RCC 7860 (cell line): ENCODE measurements around the gene ZFP69.

ENCODE experiments used
- DNase-seq: peaks from one replicate; pipeline ENCODE4 v3.0.0-alpha.2; 2015; ENCODE audit warnings: low spot score
- FAIRE-seq: peaks from 2 replicates; lab custom pipeline; 2012; peaks lifted over from hg19 to GRCh38; lab: Jason Lieb, UNC

ZFP69 gene

DNA sequence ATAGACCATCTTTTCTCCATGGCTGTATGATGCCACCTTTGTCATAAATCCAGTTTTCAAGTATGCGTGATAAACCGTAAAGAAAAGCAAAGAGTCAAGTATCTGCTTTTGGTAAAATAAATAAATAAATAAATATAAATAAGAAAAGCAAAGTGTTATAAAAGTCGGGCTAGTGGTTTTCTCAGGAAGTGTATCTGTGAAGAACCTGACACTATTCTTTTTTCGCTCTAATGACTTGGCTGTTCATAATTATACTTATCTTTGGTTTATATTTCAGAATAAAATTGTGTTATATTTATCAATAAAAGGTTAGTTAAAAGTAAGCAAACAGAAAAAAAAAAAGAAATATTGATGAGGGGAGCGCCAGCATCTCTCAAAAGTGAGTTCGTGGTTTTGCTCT lies 30.9 kb downstream of the ZFP69 start:
- no peak for DNase-seq
- no peak for FAIRE-seq

- DNase-seq: peak; percentile 47
- FAIRE-seq: no peak
Observed at GRCh38 chr1:40508375-40509341, 31.6 kb downstream of the ZFP69 start, which contains the start of gene EXO5. Gene EXO5 (plus strand): TSS chr1:40508767. CDS start chr1:40514545, 5,778 bp downstream.

DNA sequence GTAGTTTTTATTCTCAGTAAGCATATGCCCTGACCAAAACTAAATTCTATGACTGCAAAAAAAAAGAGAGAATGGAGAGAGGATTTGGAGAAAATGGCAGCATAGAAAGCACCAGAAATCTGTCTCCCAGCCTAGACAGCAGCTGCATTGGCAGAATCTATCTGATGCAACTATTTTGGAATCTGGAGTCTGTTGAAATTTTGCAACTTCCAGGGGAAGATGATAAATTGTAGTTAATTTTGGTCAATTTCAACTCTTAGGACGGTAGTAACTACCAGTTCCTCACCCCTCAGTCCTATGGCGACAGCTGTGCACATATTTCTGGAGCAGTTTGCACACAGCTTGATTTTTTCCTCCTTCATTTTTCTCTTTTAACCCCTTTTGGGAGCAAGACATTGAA lies 42.4 kb downstream of the ZFP69 start:
- no peak for FAIRE-seq
- no peak for DNase-seq

DNA sequence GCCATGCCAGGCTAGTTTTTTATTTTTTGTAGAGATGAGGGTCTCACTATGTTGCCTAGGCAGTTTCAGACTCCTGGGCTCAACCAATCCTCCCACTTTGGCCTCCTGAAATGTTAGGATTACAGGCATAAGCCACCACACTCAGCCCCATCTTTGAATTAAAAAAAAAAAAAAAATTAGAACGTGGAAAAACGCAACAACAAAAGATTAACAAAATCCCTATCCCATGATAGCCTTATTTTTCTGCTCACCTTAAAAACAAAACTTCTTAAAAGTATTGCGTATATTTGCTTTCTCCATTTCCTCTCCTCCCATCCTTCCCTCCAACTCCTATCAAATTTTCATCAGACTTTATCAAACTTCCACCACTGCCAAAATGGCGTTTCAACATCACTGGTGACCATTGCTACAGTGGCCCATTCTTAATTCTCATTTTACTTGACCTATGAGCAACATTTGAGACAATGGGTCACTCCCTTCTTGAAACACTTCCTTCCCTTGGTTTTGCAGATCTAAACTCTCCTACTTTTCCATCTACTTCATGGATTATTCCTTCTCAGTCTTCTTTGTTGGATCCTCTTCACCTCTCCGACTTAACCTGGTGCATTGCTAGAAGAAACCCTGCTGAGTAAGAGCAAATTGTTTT lies 53.8 kb downstream of the ZFP69 start:
- no peak for FAIRE-seq
- no peak for DNase-seq

GRCh38 chr1:40531381-40532061 lies 54.4 kb downstream of the ZFP69 start, which contains the start of gene ZNF684:
Gene ZNF684 (plus strand): TSS chr1:40531637. CDS start chr1:40533167, 1,530 bp downstream.
- DNase-seq (peak; percentile 94), FAIRE-seq (peak; percentile 93)

- FAIRE-seq: no peak
Observed at GRCh38 chr1:40532062-40532389, 54.9 kb downstream of the ZFP69 start.

DNA sequence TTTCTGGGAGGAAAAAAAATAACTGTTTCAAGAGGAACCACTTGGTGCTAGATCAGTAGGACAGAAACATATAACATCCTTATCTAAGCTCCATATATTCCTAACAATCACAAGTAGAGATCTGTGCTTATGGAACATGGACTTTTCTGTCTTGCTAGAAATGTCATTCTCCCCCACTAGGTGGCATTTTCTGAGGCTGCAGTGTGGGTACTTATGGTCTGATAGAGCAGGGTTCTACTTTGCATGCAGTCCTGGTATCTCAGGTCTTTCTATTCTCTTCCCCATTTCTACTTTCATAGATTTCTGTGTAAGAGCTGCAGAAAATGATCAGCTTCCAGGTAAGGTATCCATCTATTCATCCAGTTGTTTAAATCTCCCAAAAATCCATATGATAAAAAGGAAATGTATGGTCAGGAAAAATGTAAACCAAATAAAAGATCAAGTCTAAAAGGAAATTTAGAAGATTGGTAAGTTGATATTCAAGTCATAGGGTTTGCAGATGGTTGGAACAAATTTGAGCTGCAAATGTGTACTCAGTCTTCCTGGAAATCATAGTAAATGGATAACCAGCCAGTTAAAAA lies 55.8 kb downstream of the ZFP69 start:
- DNase-seq (no peak), FAIRE-seq (no peak)

More at GRCh38 chr1:40532062-40532389, 54.9 kb downstream of the ZFP69 start:
- DNase-seq: no peak

GRCh38 chr1:40534589-40534988 lies 57.5 kb downstream of the ZFP69 start:
- FAIRE-seq: no peak

DNA sequence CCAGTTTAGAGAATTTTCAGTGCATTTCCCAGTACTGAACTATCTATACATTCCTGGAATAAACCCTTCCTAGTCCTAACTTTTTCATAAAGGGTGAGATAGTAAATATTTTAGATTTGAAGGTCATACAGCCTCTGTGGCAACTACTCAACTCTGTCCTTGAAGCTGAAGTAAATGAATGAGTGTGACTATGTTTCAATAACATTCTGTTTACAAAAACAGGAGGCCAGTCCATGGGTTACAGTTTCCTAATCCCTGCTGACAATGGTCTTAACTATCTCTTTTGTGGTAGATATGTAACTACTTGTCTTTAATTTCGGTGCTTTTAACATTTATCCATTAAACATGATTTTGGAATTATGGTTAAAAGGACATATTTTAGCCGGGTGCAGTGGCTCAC lies 58.6 kb downstream of the ZFP69 start:
- DNase-seq (no peak), FAIRE-seq (no peak)

More at GRCh38 chr1:40534589-40534988, 57.5 kb downstream of the ZFP69 start:
- DNase-seq: no peak

DNA sequence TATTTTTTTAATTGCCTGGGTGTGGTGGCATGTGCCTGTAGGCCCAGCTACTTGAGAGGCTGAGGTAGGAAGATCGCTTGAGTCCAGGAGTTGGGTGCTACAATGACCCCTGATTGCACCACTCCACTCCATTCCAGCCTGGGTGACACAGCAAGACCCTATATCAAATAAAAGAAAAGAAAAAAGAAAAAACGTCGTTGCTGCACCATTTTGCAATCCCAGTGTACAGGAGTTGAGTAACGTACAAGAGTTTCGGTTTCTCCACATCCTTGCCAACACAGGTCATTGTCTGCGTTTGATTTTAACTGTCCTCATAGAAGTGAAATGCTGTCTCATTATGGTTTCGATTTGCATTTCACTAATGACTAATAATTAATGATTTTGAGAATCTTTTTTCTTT lies 62.2 kb downstream of the ZFP69 start:
- no peak for DNase-seq
- no peak for FAIRE-seq
